ENCODE measurements around the gene KCNT1. TPM values are rescaled to one million over a fixed set of nuclear protein-coding genes. Genes with fewer than 3 reads are reported as not detected.

The KCNT1 gene
- total and polyA plus RNA-seq, 2 donors (not counting 3 experiments of a cell fraction or from before 2014, with no cell fraction given) = not detected

DNA sequence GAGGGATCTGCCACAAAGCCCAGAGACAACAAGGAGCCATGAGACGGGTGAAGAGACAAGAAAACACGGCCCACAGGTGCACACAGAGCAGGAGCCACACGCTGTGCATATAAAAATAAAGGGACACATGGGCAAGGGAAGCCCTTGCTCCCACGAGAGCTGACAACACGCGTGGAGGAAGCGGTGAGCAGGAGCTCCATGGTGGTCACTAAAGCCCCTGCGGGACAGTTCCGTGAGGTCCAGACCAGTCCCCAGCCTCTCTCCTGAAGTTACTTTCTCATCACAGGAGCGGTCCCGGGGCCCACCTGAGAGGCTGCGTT lies 114.6 kb downstream of the KCNT1 start:
- H3K27ac ChIP-seq (ENCODE audit: insufficient read depth, low read depth, low read length) = no peak overlapping the region
- no peaks in the 10 kb centered on the region for H3K9me1 ChIP-seq (replicated peaks; ENCODE audit: control insufficient read depth, extremely low read depth, insufficient read depth, low read length)
- TF ChIP-seq MYC (IDR thresholded peaks at IDR 0.05; ENCODE audit: low read depth, low read length) = no peak
- no peak for TF ChIP-seq JUN (IDR thresholded peaks at IDR 0.05; ENCODE audit: borderline replicate concordance, insufficient read depth, insufficient read length, low read depth)
- TF ChIP-seq CTCF (IDR thresholded peaks at IDR 0.05; ENCODE audit: extremely low read depth in 1 of 2, insufficient read depth in 1 of 2, low read depth in 1 of 2, low read length in 2 of 2) = no peak
- TF ChIP-seq EZH2 (IDR thresholded peaks at IDR 0.05; ENCODE audit: borderline replicate concordance, low read depth, low read length, severe bottlenecking) = no peak
- no peak for TF ChIP-seq GATA2 (IDR thresholded peaks at IDR 0.05; ENCODE audit: insufficient read depth, insufficient read length, low read depth, low read length)
- no peak for TF ChIP-seq FOS (IDR thresholded peaks at IDR 0.05; ENCODE audit: borderline replicate concordance, insufficient read depth, low read length)
- no peak for TF ChIP-seq POLR2A (IDR thresholded peaks at IDR 0.05; ENCODE audit: low read depth, low read length)
- TF ChIP-seq, protein P1, sequence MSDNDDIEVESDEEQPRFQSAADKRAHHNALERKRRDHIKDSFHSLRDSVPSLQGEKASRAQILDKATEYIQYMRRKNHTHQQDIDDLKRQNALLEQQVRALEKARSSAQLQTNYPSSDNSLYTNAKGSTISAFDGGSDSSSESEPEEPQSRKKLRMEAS (IDR thresholded peaks at IDR 0.05; ENCODE audit: insufficient read depth, insufficient read length) = no peak
- TF ChIP-seq POLR2AphosphoS5 (IDR thresholded peaks at IDR 0.05; ENCODE audit: insufficient read depth, low read depth, low read length) = no peak
- dilution Hi-C loops (cut with MboI; ENCODE audit: extremely low pct_ligation_motif_present, low sequenced_read_pairs) = no loop called here
- no TSS peak for BruUV-seq (replicated peaks)
- DNase-seq (ENCODE audit: low read depth, low spot score) = no peak
- no peaks in the 10 kb centered on the region for H3K9me3 ChIP-seq (replicated peaks; ENCODE audit: control insufficient read depth, insufficient read depth, low read length)
- FAIRE-seq = no peak
- no peak overlapping the region for H3K4me2 ChIP-seq (ENCODE audit: insufficient read depth, low read length)
- intact Hi-C loops (cut with micrococcal nuclease) = no loop called here
- ChIA-PET CTCF (no interaction called here), POLR2A (no interaction called here)
- H3K4me3 ChIP-seq (replicated peaks in 1 of 3; ENCODE audit: insufficient read depth in 1 of 3, low read depth in 1 of 3, low read length in 3 of 3) = no peak overlapping the region
- H3K36me3 ChIP-seq (ENCODE audit: control insufficient read depth in 2 of 2, extremely low read depth in 1 of 2, insufficient read depth in 2 of 2, low read length in 2 of 2) = peaks cover 27 to 53% of the 10 kb centered on the region in 2 experiments
- no peaks in the 10 kb centered on the region for H3K4me1 ChIP-seq (ENCODE audit: control insufficient read depth, extremely low read depth, insufficient read depth, low read length)
- H2AFZ ChIP-seq (ENCODE audit: low read depth, low read length) = no peak overlapping the region
- H3K27me3 ChIP-seq (ENCODE audit: control insufficient read depth in 2 of 2, insufficient read depth in 2 of 2, low read length in 2 of 2) = no peaks in the 10 kb centered on the region
- H3K9ac ChIP-seq (replicated peaks; ENCODE audit: extremely low read depth, insufficient read depth, low read length) = no peak overlapping the region
- no peaks in the 10 kb centered on the region for H3K79me2 ChIP-seq (ENCODE audit: control insufficient read depth, insufficient read depth, low read length)
- H4K20me1 ChIP-seq (replicated peaks; ENCODE audit: control insufficient read depth, extremely low read depth, insufficient read depth, low read length) = no peaks in the 10 kb centered on the region
